Smooth muscle cell of the pulmonary artery (primary cell): ENCODE data around the gene SLC36A2. TPM values are rescaled to one million over a fixed set of nuclear protein-coding genes. Genes with fewer than 3 reads are reported as not detected.

Experiments used
- total RNA-seq: library from RNA; depleted of rRNA; stranded (reverse); fragments of >200 nt; gene quantifications from 2 replicates; pipeline ENCODE4 v1.2.3, GENCODE V29; 2014

Gene SLC36A2
- total RNA-seq: not detected in 2 replicates

GRCh38 chr5:151347369-151347768 is at the start of gene SLC36A2:
SLC36A2 (minus strand) TSS chr5:151347559; CDS start chr5:151347460, 99 bp downstream.

GRCh38 chr5:151303666-151304065 is 43.7 kb downstream of the SLC36A2 start, which contains the start of gene SLC36A3:
SLC36A3 (minus strand) TSS chr5:151303766; CDS start chr5:151303354, 412 bp downstream.

Other genes starting within 250 kb of the SLC36A2 start
- 390 and 433 TPM in 2 replicates for gene ANXA6, start 189.8 kb downstream of the SLC36A2 start, total RNA-seq
- gene CCDC69, start 123.5 kb downstream of the SLC36A2 start, total RNA-seq: 0.65 and 1.0 TPM in 2 replicates
- 30.6 and 38.9 TPM in 2 replicates for gene GM2A, start 94.4 kb downstream of the SLC36A2 start, total RNA-seq
- not detected in 2 replicates for gene SLC36A3, start 43.8 kb downstream of the SLC36A2 start, total RNA-seq
- gene SLC36A1, start 100.0 kb upstream of the SLC36A2 start, total RNA-seq: 8.1 and 9.7 TPM in 2 replicates
- 0.07 and 0.26 TPM in 2 replicates for gene FAT2, start 243.8 kb upstream of the SLC36A2 start, total RNA-seq